Upper lobe of left lung (tissue), 6 donors: ENCODE measurements around the gene C10orf67. TPM values are rescaled to one million over a fixed set of nuclear protein-coding genes. Genes with fewer than 3 reads are reported as not detected.

Experiments used
- ATAC-seq, 2 donors: fragments of 200-7000 bp; cut with Tn5 transposase; one replicate each; pipeline ENCODE4 v1.9.1; 2022; ENCODE audit warnings: mild to moderate bottlenecking in 2 of 2, moderate library complexity in 2 of 2; ENCODE audit not compliant: low FRiP score in 2 of 2
- DNase-seq, 2 donors: peaks; one replicate each; pipeline ENCODE4 v3.0.0-alpha.2; 2019 to 2020
- H3K27ac ChIP-seq, 4 donors: fragments of 200-600 bp; sonication (generic); one replicate each; pipeline ENCODE4 v1.5.1; 2016 to 2019
- H3K27me3 ChIP-seq, 4 donors: fragments of 200-600 bp; sonication (generic); one replicate each; pipeline ENCODE4 v1.5.1; 2017 to 2019
- H3K36me3 ChIP-seq, 4 donors: fragments of 200-600 bp; sonication (generic); one replicate each; pipeline ENCODE4 v1.5.1; 2016 to 2019
- H3K4me1 ChIP-seq, 4 donors: fragments of 200-600 bp; sonication (generic); one replicate each; pipeline ENCODE4 v1.5.1; 2018 to 2019
- H3K4me3 ChIP-seq, 4 donors: fragments of 200-600 bp; sonication (generic); one replicate each; pipeline ENCODE4 v1.5.1; 2017 to 2019; ENCODE audit warnings: mild to moderate bottlenecking in 2 of 4, moderate library complexity in 1 of 4
- H3K9me3 ChIP-seq, 4 donors: fragments of 200-600 bp; sonication (generic); one replicate each; pipeline ENCODE4 v1.5.1; 2018 to 2019
- CTCF ChIP-seq, 6 experiments: fragments of 450-650 bp in 4 of 6; fragments of 200-600 bp in 2 of 6; sonication (generic) in 2 of 6; IDR thresholded peaks; one replicate each; pipeline ENCODE4 v1.5.1; 2016 to 2019; ENCODE audit warnings: antibody characterized with exemption in 6 of 6
- EP300 ChIP-seq, 4 donors: sonication (generic); formaldehyde crosslinking; IDR thresholded peaks; one replicate each; pipeline ENCODE4 v1.5.1; 2017; ENCODE audit warnings: antibody characterized with exemption in 4 of 4, control low read depth in 2 of 4
- POLR2A ChIP-seq, 4 donors: fragments of 450-650 bp; IDR thresholded peaks; one replicate each; pipeline ENCODE4 v1.5.1; 2016 to 2017; ENCODE audit warnings: antibody characterized with exemption in 4 of 4, mild to moderate bottlenecking in 2 of 4
- POLR2AphosphoS5 ChIP-seq, 2 donors: sonication (generic); formaldehyde crosslinking; IDR thresholded peaks; one replicate each; pipeline ENCODE4 v1.5.1; 2017; ENCODE audit warnings: antibody characterized with exemption in 2 of 2
- WGBS, 2 donors: methylation state at CpG; one replicate each; pipeline ENCODE4 v1.1.5; 2017 to 2018; 5-methylcytosine and 5-hydroxymethylcytosine counted together
- total RNA-seq, 6 donors: library from RNA; depleted of rRNA in 4 of 6; stranded (reverse); fragments of >200 nt in 4 of 6; gene quantifications; one replicate each; pipeline versions ENCODE4 v1.1.0 to v1.2.1, GENCODE V29; 2016 to 2021
- donor health status: DM: no; HTN: no; CAD: no; lungs with moderate emphysema.
- donor health status: DM: no; HTN: yes; CAD: no; lungs with severe emphysema.

C10orf67 gene
- total RNA-seq, 6 donors from 2014 or later, result 1.7 to 7.3 (median 4.2) TPM

GRCh38 chr10:23325132-23325531 lies 19.5 kb downstream of the C10orf67 start:
- TF ChIP-seq POLR2A (IDR thresholded peaks at IDR 0.05) (no peak), POLR2AphosphoS5 (IDR thresholded peaks at IDR 0.05) (no peak), EP300 (IDR thresholded peaks at IDR 0.05) (no peak), CTCF (IDR thresholded peaks at IDR 0.05) (no peak)
- ATAC-seq (no peak), DNase-seq (no peak)
- Histone ChIP-seq H3K36me3 (no peaks in the 10 kb centered on the region), H3K9me3 (no peaks in the 10 kb centered on the region), H3K4me3 (no peak overlapping the region), H3K4me1 (no peaks in the 10 kb centered on the region), H3K27me3 (no peaks in the 10 kb centered on the region), H3K27ac (no peak overlapping the region)
- WGBS, 2 donors, result 86 to 100% methylated on average over 1 of the region's 1 CpG

GRCh38 chr10:23324351-23324750 lies 20.2 kb downstream of the C10orf67 start:
- ATAC-seq (no peak), DNase-seq (no peak)
- Histone ChIP-seq H3K27ac (no peak overlapping the region), H3K4me3 (no peak overlapping the region), H3K9me3 (no peaks in the 10 kb centered on the region), H3K36me3 (no peaks in the 10 kb centered on the region), H3K27me3 (no peaks in the 10 kb centered on the region), H3K4me1 (no peaks in the 10 kb centered on the region)
- 95 to 100% methylated on average over 1 of the region's 1 CpG for WGBS, 2 donors
- TF ChIP-seq POLR2A (IDR thresholded peaks at IDR 0.05) (no peak), POLR2AphosphoS5 (IDR thresholded peaks at IDR 0.05) (no peak), EP300 (IDR thresholded peaks at IDR 0.05) (no peak), CTCF (IDR thresholded peaks at IDR 0.05) (no peak)

- WGBS, 2 donors, result 92 to 93% methylated on average over 1 of the region's 1 CpG
Observed at GRCh38 chr10:23322082-23322481, 22.5 kb downstream of the C10orf67 start.

GRCh38 chr10:23319835-23320234 lies 24.8 kb downstream of the C10orf67 start:
- H3K4me1 ChIP-seq, result no peaks in the 10 kb centered on the region
- ATAC-seq (no peak), DNase-seq (no peak)
- no peak overlapping the region for H3K27ac ChIP-seq
- no peaks in the 10 kb centered on the region for H3K36me3 ChIP-seq
- TF ChIP-seq EP300 (IDR thresholded peaks at IDR 0.05) (no peak), POLR2A (IDR thresholded peaks at IDR 0.05) (no peak), POLR2AphosphoS5 (IDR thresholded peaks at IDR 0.05) (no peak), CTCF (IDR thresholded peaks at IDR 0.05) (no peak)
- H3K4me3 ChIP-seq, result no peak overlapping the region
- no peaks in the 10 kb centered on the region for H3K27me3 ChIP-seq
- WGBS, 2 donors, result 73 to 82% methylated on average over 4 of the region's 4 CpGs
- H3K9me3 ChIP-seq, result no peaks in the 10 kb centered on the region

More at GRCh38 chr10:23322082-23322481, 22.5 kb downstream of the C10orf67 start:
- Histone ChIP-seq H3K4me3 (no peak overlapping the region), H3K27me3 (no peaks in the 10 kb centered on the region), H3K4me1 (no peaks in the 10 kb centered on the region), H3K9me3 (no peaks in the 10 kb centered on the region), H3K27ac (no peak overlapping the region), H3K36me3 (no peaks in the 10 kb centered on the region)
- TF ChIP-seq CTCF (IDR thresholded peaks at IDR 0.05) (no peak), POLR2AphosphoS5 (IDR thresholded peaks at IDR 0.05) (no peak)
- ATAC-seq, result no peak
- DNase-seq, result no peak

- Histone ChIP-seq H3K27me3 (no peaks in the 10 kb centered on the region), H3K36me3 (no peaks in the 10 kb centered on the region), H3K4me1 (no peaks in the 10 kb centered on the region), H3K27ac (no peak overlapping the region), H3K4me3 (no peak overlapping the region), H3K9me3 (no peaks in the 10 kb centered on the region)
- DNase-seq, result no peak
- WGBS, 2 donors, result 49 to 69% methylated on average over 3 of the region's 3 CpGs
- no peak for ATAC-seq
- TF ChIP-seq POLR2A (IDR thresholded peaks at IDR 0.05), result no peak
- TF ChIP-seq POLR2AphosphoS5 (IDR thresholded peaks at IDR 0.05), result no peak
- TF ChIP-seq EP300 (IDR thresholded peaks at IDR 0.05), result no peak
- TF ChIP-seq CTCF (IDR thresholded peaks at IDR 0.05), result no peak
Observed at GRCh38 chr10:23318359-23318758, 26.2 kb downstream of the C10orf67 start.
